H1 (cell line): Measurements from ENCODE around the gene KLHDC8A. TPM values are rescaled to one million over a fixed set of nuclear protein-coding genes. Genes with fewer than 3 reads are reported as not detected.

Source experiments
- CTCF ChIA-PET: fragments of 300-600 bp; sonication (Branson Sonifier 250); formaldehyde crosslinking; loops from one replicate; lab custom pipeline; 2021; ENCODE audit not compliant: partially characterized antibody; lab: Charles Lee
- POLR2A ChIA-PET: fragments of 300-600 bp; sonication (Branson Sonifier 250); formaldehyde crosslinking; loops from one replicate; lab custom pipeline; 2021; ENCODE audit warnings: inconsistent platforms; ENCODE audit not compliant: partially characterized antibody; lab: Charles Lee
- DNase-seq, 2 experiments: peaks; one replicate each; pipeline versions ENCODE4 v3.0.0 to v3.0.0-alpha.2; 2010 to 2022; ENCODE audit warnings: low spot score in 2 of 2, low read depth in 1 of 2, mixed read lengths in 1 of 2
- FAIRE-seq: peaks from 2 replicates; lab custom pipeline; 2011; peaks lifted over from hg19 to GRCh38; lab: Jason Lieb, UNC
- H2AFZ ChIP-seq: 2 replicates; pipeline ENCODE4 v1.8.1; 2012; ENCODE audit warnings: low read length, inconsistent platforms
- H2AK5ac ChIP-seq: 2 replicates; pipeline ENCODE4 v1.6.1; 2013; ENCODE audit warnings: low read depth, low read length
- H2BK120ac ChIP-seq: replicated peaks from 2 replicates; pipeline ENCODE3; 2013; ENCODE audit warnings: low read depth, low read length, inconsistent platforms
- H2BK12ac ChIP-seq: 2 replicates; pipeline ENCODE4 v1.6.1; 2013; ENCODE audit warnings: low read depth, low read length
- H2BK15ac ChIP-seq: 2 replicates; pipeline ENCODE4 v1.6.1; 2013; ENCODE audit warnings: low read length
- H2BK20ac ChIP-seq: 2 replicates; pipeline ENCODE4 v1.6.1; 2013; ENCODE audit warnings: low read length
- H2BK5ac ChIP-seq: 2 replicates; pipeline ENCODE4 v1.6.1; 2013; ENCODE audit warnings: low read depth, low read length
- H3K14ac ChIP-seq: 2 replicates; pipeline ENCODE4 v1.6.1; 2013; ENCODE audit warnings: inconsistent platforms; ENCODE audit not compliant: insufficient read length
- H3K18ac ChIP-seq: 2 replicates; pipeline ENCODE4 v1.6.1; 2013; ENCODE audit warnings: low read length; ENCODE audit errors: extremely low read depth
- H3K23ac ChIP-seq: 2 replicates; pipeline ENCODE4 v1.6.1; 2013; ENCODE audit warnings: inconsistent platforms; ENCODE audit not compliant: insufficient read length
- H3K23me2 ChIP-seq: 2 replicates; pipeline ENCODE4 v1.6.1; 2013; ENCODE audit warnings: low read depth, low read length
- H3K27ac ChIP-seq: 2 replicates; pipeline ENCODE4 v1.6.1; 2011; ENCODE audit warnings: low read depth, low read length, inconsistent platforms
- H3K27me3 ChIP-seq, 4 experiments: replicated peaks in 1 of 4; 1 replicate in 1 of 4; 2 replicates in 3 of 4; pipeline versions ENCODE4 v1.6.1 to v1.8.1; 2011 to 2013; ENCODE audit warnings: low read length in 3 of 4, mild to moderate bottlenecking in 3 of 4, inconsistent platforms in 2 of 4, mixed read lengths in 2 of 4, moderate library complexity in 1 of 4; ENCODE audit not compliant: control insufficient read depth in 3 of 4, insufficient read depth in 3 of 4; ENCODE audit errors: extremely low read depth in 1 of 4
- H3K36me3 ChIP-seq, 4 experiments: 2 replicates each; pipeline versions ENCODE4 v1.6.1 to v1.8.1; 2011 to 2013; ENCODE audit warnings: mild to moderate bottlenecking in 4 of 4, low read length in 3 of 4, moderate library complexity in 2 of 4, control low read depth in 1 of 4, inconsistent platforms in 1 of 4; ENCODE audit not compliant: insufficient read depth in 4 of 4, control insufficient read depth in 2 of 4
- H3K4ac ChIP-seq: replicated peaks from 2 replicates; pipeline ENCODE3; 2013; ENCODE audit warnings: low read length, low read depth, mixed read lengths, inconsistent platforms; ENCODE audit not compliant: insufficient read length
- H3K4me1 ChIP-seq, 4 experiments: replicated peaks in 1 of 4; 1 replicate in 1 of 4; 2 replicates in 3 of 4; pipeline versions ENCODE4 v1.6.1 to v1.8.1; 2011 to 2013; ENCODE audit warnings: low read length in 3 of 4, inconsistent platforms in 2 of 4, mixed read lengths in 1 of 4; ENCODE audit not compliant: insufficient read depth in 4 of 4, control insufficient read depth in 3 of 4
- H3K4me2 ChIP-seq, 2 experiments: 2 replicates each; pipeline versions ENCODE4 v1.6.1 to v1.8.1; 2011 to 2013; ENCODE audit warnings: low read depth in 2 of 2, low read length in 2 of 2, control low read depth in 1 of 2, inconsistent platforms in 1 of 2, mild to moderate bottlenecking in 1 of 2; ENCODE audit not compliant: insufficient read depth in 1 of 2
- H3K4me3 ChIP-seq, 4 experiments: fragments of 200-600, 300-600 bp in 1 of 4; sonication (generic), shearing (Covaris generic), sonication (Bioruptor Twin) in 1 of 4; 2 replicates each; pipeline versions ENCODE4 v1.5.1 to v1.8.1; 2011 to 2016; ENCODE audit warnings: low read length in 4 of 4, low read depth in 3 of 4, control low read depth in 2 of 4, inconsistent platforms in 2 of 4, mild to moderate bottlenecking in 2 of 4, mixed read lengths in 1 of 4, moderate library complexity in 1 of 4; ENCODE audit not compliant: insufficient read depth in 2 of 4; ENCODE audit errors: extremely low read depth in 1 of 4
- H3K56ac ChIP-seq: replicated peaks from 2 replicates; pipeline ENCODE3; 2013; ENCODE audit warnings: low read depth, mild to moderate bottlenecking, mixed read lengths, low read length, inconsistent platforms; ENCODE audit not compliant: insufficient read length
- H3K79me1 ChIP-seq: 2 replicates; pipeline ENCODE4 v1.6.1; 2013; ENCODE audit warnings: low read depth, low read length, control low read depth
- H3K79me2 ChIP-seq, 2 experiments: 2 replicates each; pipeline versions ENCODE4 v1.6.1 to v1.8.1; 2012 to 2013; ENCODE audit warnings: low read length in 2 of 2, mild to moderate bottlenecking in 2 of 2, inconsistent platforms in 1 of 2; ENCODE audit not compliant: insufficient read depth in 2 of 2, control insufficient read depth in 1 of 2
- H3K9ac ChIP-seq, 4 experiments: replicated peaks in 1 of 4; 1 replicate in 1 of 4; 2 replicates in 3 of 4; pipeline versions ENCODE4 v1.6.1 to v1.8.1; 2011 to 2013; ENCODE audit warnings: low read depth in 3 of 4, low read length in 3 of 4, control low read depth in 2 of 4, mild to moderate bottlenecking in 2 of 4, moderate library complexity in 2 of 4, inconsistent platforms in 1 of 4; ENCODE audit errors: extremely low read depth in 1 of 4
- H3K9me3 ChIP-seq, 2 experiments: 2 replicates each; pipeline versions ENCODE4 v1.6.1 to v1.8.1; 2012 to 2013; ENCODE audit warnings: mild to moderate bottlenecking in 2 of 2, moderate library complexity in 2 of 2, control low read depth in 1 of 2, inconsistent platforms in 1 of 2, low read depth in 1 of 2, low read length in 1 of 2, mixed read lengths in 1 of 2; ENCODE audit not compliant: insufficient read depth in 2 of 2
- H4K20me1 ChIP-seq, 2 experiments: replicated peaks in 1 of 2; 2 replicates each; pipeline versions ENCODE3 to v1.8.1; 2011 to 2013; ENCODE audit warnings: inconsistent platforms in 2 of 2, low read length in 2 of 2, mild to moderate bottlenecking in 1 of 2; ENCODE audit not compliant: insufficient read depth in 2 of 2, control insufficient read depth in 1 of 2
- H4K5ac ChIP-seq: 2 replicates; pipeline ENCODE4 v1.6.1; 2013; ENCODE audit warnings: low read length, low read depth, mixed read lengths, inconsistent platforms; ENCODE audit not compliant: insufficient read length
- H4K8ac ChIP-seq: 2 replicates; pipeline ENCODE4 v1.8.0; 2013; ENCODE audit warnings: mild to moderate bottlenecking, moderate library complexity, low read length, inconsistent platforms; ENCODE audit not compliant: insufficient read depth; ENCODE audit errors: extremely low read depth
- H4K91ac ChIP-seq: replicated peaks from 2 replicates; pipeline ENCODE3; 2013; ENCODE audit warnings: low read length, mixed read lengths, inconsistent platforms; ENCODE audit not compliant: insufficient read length
- BACH1 ChIP-seq: IDR thresholded peaks from 2 replicates; pipeline ENCODE4 v1.6.1; 2012; ENCODE audit warnings: low read length, improper control_type of control experiment
- BCL11A ChIP-seq, 2 experiments: IDR thresholded peaks; one replicate each; pipeline ENCODE4 v1.6.1; 2011; ENCODE audit warnings: low read depth in 2 of 2, low read length in 2 of 2, mild to moderate bottlenecking in 2 of 2
- CHD1 ChIP-seq: IDR thresholded peaks from 2 replicates; pipeline ENCODE4 v1.6.1; 2012; ENCODE audit warnings: low read depth, low read length, improper control_type of control experiment
- CHD2 ChIP-seq: IDR thresholded peaks from 2 replicates; pipeline ENCODE4 v1.6.1; 2012; ENCODE audit warnings: low read length, improper control_type of control experiment
- GABPA ChIP-seq: IDR thresholded peaks from 2 replicates; pipeline ENCODE4 v1.6.1; 2011; ENCODE audit warnings: mild to moderate bottlenecking, low read length, moderate library complexity, borderline replicate concordance; ENCODE audit not compliant: insufficient read depth
- HDAC6 ChIP-seq: IDR thresholded peaks from one replicate; pipeline ENCODE4 v1.7.1; 2012; ENCODE audit warnings: low read depth, mild to moderate bottlenecking, inconsistent platforms, low read length, moderate library complexity
- KDM1A ChIP-seq: fragments of 200-600, 300-600 bp; sonication (generic); IDR thresholded peaks from 2 replicates; pipeline ENCODE4 v1.7.1; 2016; ENCODE audit warnings: mild to moderate bottlenecking, low read length, borderline replicate concordance
- NANOG ChIP-seq: IDR thresholded peaks from 2 replicates; pipeline ENCODE4 v1.6.1; 2011; ENCODE audit warnings: low read length, low read depth, mild to moderate bottlenecking, inconsistent platforms; ENCODE audit not compliant: insufficient read depth, poor library complexity, severe bottlenecking
- POLR2AphosphoS5 ChIP-seq: IDR thresholded peaks from 2 replicates; pipeline ENCODE4 v1.6.1; 2011; ENCODE audit warnings: low read depth, low read length
- RAD21 ChIP-seq, 2 experiments: IDR thresholded peaks in 1 of 2; conservative IDR thresholded peaks in 1 of 2; 2 replicates each; pipeline ENCODE4 v1.6.1; 2011; ENCODE audit warnings: low read depth in 2 of 2, low read length in 2 of 2, improper control_type of control experiment in 1 of 2, inconsistent platforms in 1 of 2, mild to moderate bottlenecking in 1 of 2, moderate library complexity in 1 of 2
- RXRA ChIP-seq: IDR thresholded peaks from 2 replicates; pipeline ENCODE4 v1.6.1; 2011; ENCODE audit warnings: low read depth, mild to moderate bottlenecking, low read length, moderate library complexity; ENCODE audit not compliant: insufficient read depth
- SIN3A ChIP-seq, 2 experiments: IDR thresholded peaks in 1 of 2; conservative IDR thresholded peaks in 1 of 2; 2 replicates each; pipeline ENCODE4 v1.6.1; 2011 to 2012; ENCODE audit warnings: low read length in 2 of 2, improper control_type of control experiment in 1 of 2, low read depth in 1 of 2, mild to moderate bottlenecking in 1 of 2
- SP4 ChIP-seq: IDR thresholded peaks from 2 replicates; pipeline ENCODE4 v1.6.1; 2012; ENCODE audit warnings: low read length, inconsistent platforms
- TAF1 ChIP-seq: IDR thresholded peaks from 2 replicates; pipeline ENCODE4 v1.6.1; 2011; ENCODE audit warnings: mild to moderate bottlenecking, low read depth, low read length
- ZNF274 ChIP-seq: IDR thresholded peaks from 2 replicates; pipeline ENCODE4 v1.7.0; 2012; ENCODE audit warnings: low read length, borderline replicate concordance; ENCODE audit errors: extremely low read depth
- WGBS, 2 experiments: shearing (Covaris generic) in 1 of 2; methylation state at CpG; one replicate each; pipeline versions ENCODE4 v1.1.6 to v1.1.7; 2013 to 2015; ENCODE audit warnings: low lambda C conversion rate in 2 of 2, mixed read lengths in 2 of 2, inconsistent platforms in 1 of 2, low coverage in 1 of 2, missing lambda C conversion rate in 1 of 2; ENCODE audit not compliant: insufficient replicate concordance in 2 of 2, insufficient coverage in 1 of 2, insufficient read length in 1 of 2; ENCODE audit errors: extremely low coverage in 1 of 2, missing lambda C conversion rate in 1 of 2; 5-methylcytosine and 5-hydroxymethylcytosine counted together
- polyA plus RNA-seq, 7 experiments: library from polyadenylated mRNA; depleted of rRNA in 3 of 7; stranded (reverse) in 5 of 7; unstranded in 2 of 7; fragments of >200 nt in 5 of 7; fragments of 200-250 nt in 2 of 7; gene quantifications; 1 replicate in 5 of 7; 2 replicates in 1 of 7; 4 replicates in 1 of 7; pipeline versions ENCODE4 v1.2.1 to v1.2.3, GENCODE V29; 2011 to 2013; ENCODE audit warnings: missing spikeins in 2 of 7, mixed read lengths in 2 of 7
- total RNA-seq: library from RNA; stranded (reverse); fragmentation: NEBNext Ultra II Directional; extraction: Animal tissue kit (Norgen Biotek cat#: 25700); gene quantifications from 2 replicates; pipeline ENCODE4 v1.2.1, GENCODE V29; 2021

Gene KLHDC8A
- total and polyA plus RNA-seq, 2 of the 8 experiments (the other 6 are each of a cell fraction or from before 2014, with no cell fraction given), result 1.9 to 3.4 TPM

- ChIA-PET POLR2A (no interaction called here), CTCF (interaction anchor here (0.9 to 14.6 kb wide), 7 partner anchors 18 to 312 kb away, joined by 3 to 207 read pairs (median 3); partner anchors contain the start of gene KLHDC8A)
- Histone ChIP-seq H3K4me2 (peak overlapping the region in 1 of 2 experiments; percentile 3; a peak in 1 of 4 replicates), H2BK15ac (no peak overlapping the region), H3K79me1 (no peaks in the 10 kb centered on the region), H2AK5ac (no peak overlapping the region), H2BK120ac (no peak overlapping the region), H3K18ac (no peak overlapping the region), H3K27ac (no peak overlapping the region), H2BK5ac (no peak overlapping the region), H4K20me1 (no peaks in the 10 kb centered on the region), H3K4me1 (peaks cover 9 to 25% (median 19%) of the 10 kb centered on the region in 4 experiments; a peak in 5 of 7 replicates), H4K8ac (no peak overlapping the region), H3K4ac (no peak overlapping the region), H3K4me3 (no peak overlapping the region), H3K9ac (no peak overlapping the region), H4K5ac (no peak overlapping the region), H3K36me3 (no peaks in the 10 kb centered on the region), H3K56ac (no peak overlapping the region), H3K27me3 (no peaks in the 10 kb centered on the region), H3K9me3 (no peaks in the 10 kb centered on the region), H3K79me2 (no peaks in the 10 kb centered on the region), H2AFZ (no peak overlapping the region), H4K91ac (no peak overlapping the region), H2BK12ac (no peak overlapping the region), H2BK20ac (no peak overlapping the region), H3K23ac (no peak overlapping the region), H3K23me2 (no peaks in the 10 kb centered on the region), H3K14ac (no peak overlapping the region)
- FAIRE-seq, result no peak
- no peak for DNase-seq
- 97% methylated on average over 2 of the region's 2 CpGs; no CpG with 5 or more reads in 1 of the 2 experiments for WGBS, 2 experiments
- TF ChIP-seq BACH1 (no peak), RAD21 (IDR thresholded peaks at IDR 0.05 in 1 of 2, conservative IDR thresholded peaks at IDR 0.05 in 1 of 2; ENCODE audit: low read depth in 2 of 2, low read length in 2 of 2) (no peak), POLR2AphosphoS5 (no peak), RXRA (no peak), GABPA (no peak), NANOG (no peak), HDAC6 (no peak), ZNF274 (no peak), KDM1A (no peak), TAF1 (no peak), CHD2 (no peak), SP4 (no peak), CHD1 (no peak), BCL11A (IDR thresholded peaks at IDR 0.05; ENCODE audit: low read depth in 2 of 2, low read length in 2 of 2) (no peak), SIN3A (conservative IDR thresholded peaks at IDR 0.05 in 1 of 2, IDR thresholded peaks at IDR 0.05 in 1 of 2; ENCODE audit: low read depth in 1 of 2, low read length in 2 of 2) (no peak)
Measured at GRCh38 chr1:205373798-205374175, 17.1 kb upstream of the KLHDC8A start.
